HepG2 (cell line): ENCODE results near the gene HAS3. TPM values are rescaled to one million over a fixed set of nuclear protein-coding genes. Genes with fewer than 3 reads are reported as not detected.
A peak's percentile ranks its signal among the peaks of the same experiment; 100 is the strongest.

Experiments
- ATAC-seq: fragments of 200-7000 bp; cut with Tn5 transposase; 3 replicates; pipeline ENCODE4 v1.9.1; 2020; ENCODE audit warnings: mild to moderate bottlenecking, moderate library complexity
- BruUV-seq: library from RNA; stranded (reverse); fragments of 400-500 nt; replicated peaks from 2 replicates; lab custom pipeline; 2021; lab: Mats Ljungman, UMichigan
- CTCF ChIA-PET: fragments of 300-600 bp; formaldehyde crosslinking; extraction: SDS; loops from one replicate; lab custom pipeline; 2021; ENCODE audit warnings: low total read pairs, inconsistent platforms, low intra/inter-chr PET ratio; lab: Yijun Ruan, JAX
- POLR2A ChIA-PET: fragments of 350-600 bp; sonication (Branson Sonifier 250); formaldehyde crosslinking; loops from one replicate; lab custom pipeline; 2020; ENCODE audit warnings: antibody characterized with exemption, inconsistent platforms; lab: Yijun Ruan, JAX
- DNase-seq: peaks from one replicate; pipeline ENCODE4 v3.0.0-alpha.2; 2015; ENCODE audit warnings: low spot score
- FAIRE-seq: peaks from 3 replicates; lab custom pipeline; 2011; peaks lifted over from hg19 to GRCh38; lab: Jason Lieb, UNC
- H2AFZ ChIP-seq: one replicate; pipeline ENCODE4 v1.6.1; 2011; ENCODE audit warnings: low read length, inconsistent platforms
- H3K27ac ChIP-seq: fragments of 300-600 bp; 3 replicates; pipeline ENCODE4 v1.8.0; 2011; ENCODE audit warnings: mixed run types, mild to moderate bottlenecking, mixed read lengths, low read length, inconsistent platforms; ENCODE audit not compliant: insufficient read depth; ENCODE audit errors: extremely low read length
- H3K27me3 ChIP-seq, 2 experiments: fragments of 200-600 bp in 1 of 2; 2 replicates in 1 of 2; 3 replicates in 1 of 2; pipeline versions ENCODE4 v1.6.0 to v1.8.0; 2011; ENCODE audit warnings: low read length in 2 of 2, mild to moderate bottlenecking in 2 of 2, moderate library complexity in 2 of 2, inconsistent platforms in 1 of 2; ENCODE audit not compliant: insufficient read depth in 2 of 2, control insufficient read depth in 1 of 2
- H3K36me3 ChIP-seq, 2 experiments: fragments of 200-600 bp in 1 of 2; replicated peaks in 1 of 2; 2 replicates in 1 of 2; 3 replicates in 1 of 2; pipeline versions ENCODE4 v1.5.1 to v1.8.0; 2011; ENCODE audit warnings: low read length in 2 of 2, inconsistent platforms in 1 of 2; ENCODE audit not compliant: insufficient read depth in 2 of 2, control insufficient read depth in 1 of 2
- H3K4me1 ChIP-seq: 2 replicates; pipeline ENCODE4 v1.5.1; 2012; ENCODE audit warnings: low read length, inconsistent platforms; ENCODE audit not compliant: insufficient read depth
- H3K4me2 ChIP-seq: 2 replicates; pipeline ENCODE4 v1.6.0; 2011; ENCODE audit warnings: low read depth, low read length, inconsistent platforms
- H3K4me3 ChIP-seq, 3 experiments: fragments of 200-600 bp in 1 of 3; sonication (generic), shearing (Covaris generic) in 1 of 3; replicated peaks in 1 of 3; 2 replicates each; pipeline ENCODE4 v1.5.1; 2011 to 2016; ENCODE audit warnings: low read length in 3 of 3, inconsistent platforms in 2 of 3, low read depth in 2 of 3, mild to moderate bottlenecking in 2 of 3, control low read depth in 1 of 3, mixed read lengths in 1 of 3; ENCODE audit not compliant: insufficient read depth in 1 of 3
- H3K79me2 ChIP-seq: one replicate; pipeline ENCODE4 v1.6.1; 2011; ENCODE audit warnings: low read length, inconsistent platforms; ENCODE audit not compliant: insufficient read depth
- H3K9ac ChIP-seq: 2 replicates; pipeline ENCODE4 v1.6.0; 2011; ENCODE audit warnings: mild to moderate bottlenecking, low read depth, low read length, inconsistent platforms; ENCODE audit not compliant: insufficient read depth
- H3K9me3 ChIP-seq: 2 replicates; pipeline ENCODE4 v1.5.1; 2012; ENCODE audit warnings: mild to moderate bottlenecking, low read length
- H4K20me1 ChIP-seq: 2 replicates; pipeline ENCODE4 v1.6.0; 2011; ENCODE audit warnings: inconsistent platforms, mild to moderate bottlenecking, low read length, moderate library complexity; ENCODE audit not compliant: insufficient read depth
- FOXC1 ChIP-seq: sonication (generic); formaldehyde crosslinking; IDR thresholded peaks from 2 replicates; pipeline ENCODE4 v1.8.0; 2022; ENCODE audit warnings: mild to moderate bottlenecking, missing genetic modification reagents, borderline replicate concordance
- GATAD2A ChIP-seq: IDR thresholded peaks from 2 replicates; pipeline ENCODE4 v1.6.1; 2016
- MTERF4 ChIP-seq: sonication (generic); formaldehyde crosslinking; IDR thresholded peaks from 2 replicates; pipeline ENCODE4 v1.8.0; 2023; ENCODE audit warnings: mild to moderate bottlenecking, missing genetic modification reagents
- THAP7 ChIP-seq: sonication (generic); formaldehyde crosslinking; IDR thresholded peaks from 2 replicates; pipeline ENCODE4 v1.8.1; 2023; ENCODE audit warnings: mild to moderate bottlenecking, missing genetic modification reagents
- ZXDC ChIP-seq: sonication (generic); formaldehyde crosslinking; IDR thresholded peaks from 2 replicates; pipeline ENCODE4 v1.5.0; 2020; ENCODE audit warnings: mild to moderate bottlenecking, missing genetic modification reagents
- WGBS: methylation state at CpG from one replicate; pipeline ENCODE4 v1.1.6; 2017; ENCODE audit warnings: low lambda C conversion rate; 5-methylcytosine and 5-hydroxymethylcytosine counted together
- in situ Hi-C: cut with HindIII; loops from 2 replicates; pipeline ENCODE4 v1.10.0; 2017; ENCODE audit warnings: low pct_unique_long_range_greater_than_20kb; ENCODE audit not compliant: extremely low pct_ligation_motif_present
- intact Hi-C: fragments of 100-400 bp; cut with micrococcal nuclease; formaldehyde crosslinking; loops from one replicate; pipeline ENCODE4 v1.10.0; 2022; ENCODE audit not compliant: unreplicated experiment
- polyA plus RNA-seq, 8 experiments: library from polyadenylated mRNA; depleted of rRNA in 3 of 8; stranded (reverse) in 7 of 8; unstranded in 1 of 8; fragments of >200 nt; fragmentation: Illumina TruSeq in 4 of 8; extraction: Trizol in 4 of 8; gene quantifications; 2 replicates each; pipeline versions ENCODE4 v1.2.1 to v1.2.3, GENCODE V29; 2011 to 2016; ENCODE audit warnings: low read depth in 4 of 8, missing spikeins in 1 of 8, mixed read lengths in 1 of 8; ENCODE audit not compliant: insufficient read depth in 1 of 8
- total RNA-seq, 5 experiments: library from RNA; depleted of rRNA; stranded (reverse); fragments of >200 nt; fragmentation: Illumina TruSeq; extraction: Trizol; gene quantifications; 2 replicates each; pipeline ENCODE4 v1.2.3, GENCODE V29; 2016; ENCODE audit warnings: low read depth in 1 of 5

HAS3 gene
- total and polyA plus RNA-seq, 2 of the 13 experiments (the other 11 are each of a cell fraction or from before 2014, with no cell fraction given): 0.04 to 0.30 TPM

- peaks cover 24% of the 10 kb centered on the region for H3K4me1 ChIP-seq
- no peaks in the 10 kb centered on the region for H3K36me3 ChIP-seq
- no peaks in the 10 kb centered on the region for H3K27me3 ChIP-seq
- TF ChIP-seq THAP7 (CRISPR knock-in tag): no peak
- 0 out of 2 replicates have a peak, but pooled peaks have one; percentile 16 for TF ChIP-seq FOXC1
- ChIA-PET CTCF (no interaction called here), POLR2A (no interaction called here)
- ATAC-seq: no peak
- no peaks in the 10 kb centered on the region for H4K20me1 ChIP-seq
- no peak for DNase-seq
- intact Hi-C loops (no loop called here), in situ Hi-C loops (no loop called here)
- H3K9me3 ChIP-seq: no peaks in the 10 kb centered on the region
- no peak overlapping the region for H3K27ac ChIP-seq
- no peak for FAIRE-seq
- H3K79me2 ChIP-seq: no peaks in the 10 kb centered on the region
- no peak overlapping the region for H2AFZ ChIP-seq
- no peak overlapping the region for H3K4me3 ChIP-seq
- H3K4me2 ChIP-seq: no peak overlapping the region
- no TSS peak for BruUV-seq
- H3K9ac ChIP-seq: no peak overlapping the region
- WGBS: 88% methylated on average over 4 of the region's 4 CpGs
Measured at GRCh38 chr16:69077251-69077650, 28.2 kb upstream of the HAS3 start.

GRCh38 chr16:69078073-69078472, 27.4 kb upstream of the HAS3 start:
- no peaks in the 10 kb centered on the region for H3K9me3 ChIP-seq
- no peak for DNase-seq
- H3K27me3 ChIP-seq: no peaks in the 10 kb centered on the region
- no peak overlapping the region for H3K4me3 ChIP-seq
- H3K79me2 ChIP-seq: no peaks in the 10 kb centered on the region
- in situ Hi-C loops: no loop called here
- ChIA-PET POLR2A (no interaction called here), CTCF (no interaction called here)
- TF ChIP-seq GATAD2A: 0 out of 2 replicates have a peak, but pooled peaks have one; percentile 8
- 0 out of 2 replicates have a peak, but pooled peaks have one; percentile 32 for TF ChIP-seq MTERF4 (CRISPR knock-in tag)
- no peak for TF ChIP-seq ZXDC (CRISPR knock-in tag)
- no TSS peak for BruUV-seq
- no peak overlapping the region for H3K27ac ChIP-seq
- H2AFZ ChIP-seq: no peak overlapping the region
- WGBS: 89% methylated on average over 7 of the region's 7 CpGs
- no peak for FAIRE-seq
- intact Hi-C loops: no loop called here
- no peaks in the 10 kb centered on the region for H3K36me3 ChIP-seq
- H3K9ac ChIP-seq: no peak overlapping the region
- no peak overlapping the region for H3K4me2 ChIP-seq
- no peak for ATAC-seq
- H4K20me1 ChIP-seq: no peaks in the 10 kb centered on the region
- H3K4me1 ChIP-seq: peaks cover 16% of the 10 kb centered on the region
